HCT116 (cell line): ENCODE measurements around the gene TSPO.

ENCODE experiments used
- CEBPB ChIP-seq: IDR thresholded peaks from 2 replicates; pipeline ENCODE4 v1.6.1; 2012; ENCODE audit warnings: low read depth
- TF ChIP-seq, protein P1 (sequence below), 3 experiments: fragments of 200-600 bp in 1 of 3; sonication (generic) in 1 of 3; IDR thresholded peaks in 2 of 3; conservative IDR thresholded peaks in 1 of 3; 2 replicates each; pipeline ENCODE4 v1.5.1; 2012 to 2017; ENCODE audit warnings: low read depth in 2 of 3, low read length in 2 of 3, antibody characterized with exemption in 1 of 3, borderline replicate concordance in 1 of 3, control low read depth in 1 of 3, mild to moderate bottlenecking in 1 of 3, mixed read lengths in 1 of 3, mixed run types in 1 of 3, moderate library complexity in 1 of 3; ENCODE audit not compliant: insufficient read depth in 1 of 3

DNA sequence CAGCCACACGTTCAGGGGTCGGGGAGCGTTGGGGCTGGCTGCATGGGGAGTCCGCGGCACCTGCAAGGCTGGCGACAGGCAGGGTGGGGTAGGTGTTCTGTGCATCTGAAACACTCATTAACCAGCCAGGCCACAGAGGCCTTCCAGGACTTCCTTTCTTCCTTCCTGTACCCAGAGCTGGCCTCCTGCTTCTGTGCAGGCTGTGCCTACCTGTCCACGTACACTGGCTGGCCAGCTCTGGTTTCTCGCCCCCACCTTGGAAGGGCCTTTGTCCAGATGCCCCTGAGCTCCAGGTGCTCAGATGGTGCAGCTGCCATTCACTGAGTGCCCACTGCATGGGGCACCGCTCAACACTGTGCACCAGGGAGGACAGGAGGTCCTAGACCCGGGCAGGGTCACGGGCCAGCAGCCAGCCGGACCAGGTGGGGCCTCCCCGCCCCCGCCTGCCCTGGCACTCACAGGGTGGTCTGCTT lies 19.7 kb downstream of the TSPO start:
- TF ChIP-seq, protein P1, sequence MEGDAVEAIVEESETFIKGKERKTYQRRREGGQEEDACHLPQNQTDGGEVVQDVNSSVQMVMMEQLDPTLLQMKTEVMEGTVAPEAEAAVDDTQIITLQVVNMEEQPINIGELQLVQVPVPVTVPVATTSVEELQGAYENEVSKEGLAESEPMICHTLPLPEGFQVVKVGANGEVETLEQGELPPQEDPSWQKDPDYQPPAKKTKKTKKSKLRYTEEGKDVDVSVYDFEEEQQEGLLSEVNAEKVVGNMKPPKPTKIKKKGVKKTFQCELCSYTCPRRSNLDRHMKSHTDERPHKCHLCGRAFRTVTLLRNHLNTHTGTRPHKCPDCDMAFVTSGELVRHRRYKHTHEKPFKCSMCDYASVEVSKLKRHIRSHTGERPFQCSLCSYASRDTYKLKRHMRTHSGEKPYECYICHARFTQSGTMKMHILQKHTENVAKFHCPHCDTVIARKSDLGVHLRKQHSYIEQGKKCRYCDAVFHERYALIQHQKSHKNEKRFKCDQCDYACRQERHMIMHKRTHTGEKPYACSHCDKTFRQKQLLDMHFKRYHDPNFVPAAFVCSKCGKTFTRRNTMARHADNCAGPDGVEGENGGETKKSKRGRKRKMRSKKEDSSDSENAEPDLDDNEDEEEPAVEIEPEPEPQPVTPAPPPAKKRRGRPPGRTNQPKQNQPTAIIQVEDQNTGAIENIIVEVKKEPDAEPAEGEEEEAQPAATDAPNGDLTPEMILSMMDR (IDR thresholded peaks at IDR 0.05 in 2 of 3, conservative IDR thresholded peaks at IDR 0.05 in 1 of 3; ENCODE audit: borderline replicate concordance in 1 of 3, insufficient read depth in 1 of 3, low read depth in 2 of 3, low read length in 2 of 3): no peak
- no peak for TF ChIP-seq CEBPB
